ENCODE measurements around the gene JPH3.
"Not testable (repeated sequence)": the region's sequence is repeated elsewhere in the genome, so short reads cannot be mapped to it uniquely, and the experiment has no call there.

JPH3 gene

DNA sequence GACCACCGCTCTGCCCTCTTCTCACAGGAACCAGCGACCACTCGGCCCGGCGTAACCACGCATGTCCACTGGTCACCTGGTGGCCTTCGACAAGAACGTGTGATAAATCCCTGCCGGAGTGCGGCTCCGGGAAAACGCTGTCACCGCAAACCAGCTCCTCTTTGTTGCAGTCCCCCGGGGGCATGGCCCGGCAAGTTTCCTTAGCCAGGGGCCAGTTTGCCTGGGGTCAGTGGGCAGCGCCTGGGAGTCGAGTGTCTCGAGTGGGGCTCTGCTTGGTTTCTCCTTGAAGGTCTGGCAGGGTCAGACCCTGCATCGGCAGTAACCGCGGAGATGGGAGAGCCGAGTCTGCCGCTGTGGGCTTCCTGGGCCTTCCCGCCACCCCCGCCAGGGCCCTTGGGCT, 52.5 kb downstream of the JPH3 start:
- DNase-seq (ENCODE audit: low read depth): no peak

DNA sequence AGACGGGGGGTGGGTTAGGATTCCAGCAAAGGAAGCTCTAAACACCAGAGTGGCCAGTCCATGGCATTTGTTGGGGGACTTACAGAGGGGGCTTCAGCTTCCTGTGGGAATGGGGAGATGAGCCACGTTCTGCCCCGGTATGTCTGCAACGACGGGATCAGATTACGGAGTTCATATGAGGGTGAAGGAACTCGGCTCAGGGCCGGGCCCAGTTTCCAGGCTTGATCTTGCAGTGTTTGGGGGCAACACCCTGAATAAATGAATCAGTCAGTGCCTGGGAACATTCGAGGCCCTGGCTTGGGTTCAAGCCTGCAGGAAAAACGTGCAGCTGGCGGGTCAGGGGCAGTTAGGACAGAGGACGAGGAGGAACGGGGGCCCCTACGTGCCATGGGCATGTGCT, 54.0 kb downstream of the JPH3 start:
- DNase-seq (ENCODE audit: low read depth): no peak

DNA sequence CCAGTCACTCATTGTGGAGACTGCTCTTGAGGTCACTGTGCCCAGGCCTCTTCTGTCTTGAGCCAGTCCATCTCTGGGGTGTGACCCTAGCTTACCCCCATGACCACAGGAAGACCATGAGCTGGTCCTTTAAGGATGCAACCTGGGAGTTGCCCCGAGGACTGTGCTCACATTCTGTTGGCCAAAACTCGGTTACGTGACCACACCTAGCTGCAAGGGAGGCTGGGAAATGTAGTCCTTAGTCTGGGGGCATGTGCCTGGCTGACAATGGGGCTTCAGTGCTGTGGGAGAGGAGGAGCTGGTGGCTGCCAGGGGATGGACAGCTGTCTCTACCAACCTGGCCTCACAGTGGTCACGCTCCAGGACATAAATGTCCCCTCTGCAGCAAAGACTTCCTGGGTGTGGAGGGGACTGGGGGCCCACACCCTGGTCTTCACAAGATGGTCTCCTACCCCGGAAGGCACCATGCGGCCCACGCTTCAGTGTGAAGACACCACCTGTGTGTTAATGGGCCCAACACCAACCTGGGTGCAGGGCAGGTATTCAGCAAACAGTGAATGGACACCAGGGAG, 55.4 kb downstream of the JPH3 start:
- DNase-seq (ENCODE audit: low read depth): no peak

DNA sequence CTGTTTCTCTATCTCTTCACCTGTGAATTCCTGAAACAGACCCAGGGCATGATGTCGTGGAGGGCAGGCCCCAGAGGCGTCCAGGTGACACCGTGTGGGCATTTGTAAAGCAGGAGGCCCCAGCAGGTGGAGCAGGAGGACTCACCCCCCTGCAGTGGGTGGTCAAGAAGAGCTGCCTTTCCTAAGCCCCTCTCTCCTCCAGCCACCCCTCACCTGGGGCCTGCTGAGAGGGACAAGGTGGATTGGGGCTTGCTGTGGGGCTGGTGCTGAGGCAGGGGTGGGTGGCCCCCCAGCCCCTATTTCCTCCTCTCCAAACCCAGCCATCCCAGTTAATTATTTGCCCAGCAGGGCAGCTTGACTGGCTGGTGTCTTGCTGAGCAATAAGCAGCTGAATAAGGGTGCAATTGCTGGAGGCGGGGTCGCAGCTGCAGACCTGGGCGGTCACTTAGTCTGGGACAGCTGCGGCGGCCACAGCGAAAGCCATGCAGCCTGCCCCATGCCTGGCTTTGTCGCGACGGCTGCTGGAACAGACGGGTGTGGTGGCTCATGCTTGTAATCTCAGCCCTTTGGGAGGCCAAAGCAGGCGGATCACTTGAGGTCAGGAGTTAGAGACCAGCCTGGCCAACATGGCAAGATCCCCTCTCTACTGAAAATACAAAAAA, 56.4 kb downstream of the JPH3 start:
- no peak for DNase-seq (ENCODE audit: low read depth)

DNA sequence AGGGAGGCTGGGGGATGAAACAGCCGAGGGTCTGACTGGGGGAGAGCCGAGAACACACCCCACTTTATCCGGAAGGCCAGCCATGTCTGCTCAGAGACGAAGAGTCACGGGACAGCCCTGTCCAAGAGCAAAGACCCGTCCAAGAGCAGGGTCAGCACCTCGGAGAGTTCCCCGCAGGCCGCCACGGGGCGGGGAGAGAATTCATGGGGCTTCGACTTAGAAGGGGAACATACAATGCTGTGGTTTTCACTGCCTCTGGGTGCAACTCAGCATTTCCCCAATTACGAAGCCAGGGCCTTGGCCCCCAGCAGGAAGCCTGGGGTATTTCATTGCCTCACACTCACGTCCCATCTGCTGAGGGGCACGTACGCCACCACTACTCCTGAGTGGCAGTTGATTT, 59.3 kb downstream of the JPH3 start:
- DNase-seq (ENCODE audit: low read depth): peak; percentile 2

DNA sequence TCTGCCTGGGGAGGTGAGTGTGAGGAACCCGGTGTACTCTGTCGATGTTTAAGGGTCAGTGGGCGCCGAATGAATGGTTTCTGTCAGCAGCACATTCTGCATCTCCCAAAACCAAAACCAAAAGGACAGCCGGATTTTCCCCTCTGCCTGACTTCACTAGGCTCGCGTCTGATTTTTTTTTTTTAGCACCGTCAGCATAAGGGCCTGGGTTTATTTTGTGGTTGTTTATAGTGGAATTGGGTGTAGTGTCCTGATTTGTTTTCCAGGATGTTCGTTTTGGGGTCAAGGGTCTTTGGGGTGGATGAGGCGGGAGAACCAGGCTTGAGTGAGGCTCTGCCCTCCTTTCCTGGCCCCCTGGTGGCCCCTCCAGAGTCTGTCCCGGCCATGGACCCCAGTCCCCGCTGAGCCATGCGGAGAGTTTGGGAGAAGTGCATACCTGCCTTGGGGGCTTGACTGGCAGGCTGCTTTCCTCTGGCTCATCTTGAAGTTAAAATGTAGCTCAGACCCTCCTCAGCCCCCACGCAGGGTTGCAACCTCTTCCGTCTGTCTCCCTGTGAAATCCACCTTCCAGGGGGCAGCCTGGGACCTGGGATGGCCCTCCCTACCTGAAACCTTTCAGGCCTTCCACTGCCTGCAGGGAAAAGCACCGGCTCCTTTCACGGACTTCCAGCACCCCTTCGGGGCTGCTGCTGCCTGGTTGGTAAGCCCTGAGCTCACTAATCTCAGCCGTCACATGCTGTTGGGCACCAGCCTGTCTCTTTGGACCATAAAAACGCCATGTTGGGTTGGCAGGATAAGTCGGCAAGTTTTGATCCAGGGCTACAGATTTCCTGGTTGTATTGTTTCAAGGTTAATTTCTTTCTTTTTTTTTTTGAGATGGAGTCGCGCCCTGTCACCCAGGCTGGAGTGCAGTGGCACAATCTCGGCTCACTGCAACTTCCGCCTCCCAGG, 60.2 kb downstream of the JPH3 start:
- DNase-seq (ENCODE audit: low read depth): no peak

DNA sequence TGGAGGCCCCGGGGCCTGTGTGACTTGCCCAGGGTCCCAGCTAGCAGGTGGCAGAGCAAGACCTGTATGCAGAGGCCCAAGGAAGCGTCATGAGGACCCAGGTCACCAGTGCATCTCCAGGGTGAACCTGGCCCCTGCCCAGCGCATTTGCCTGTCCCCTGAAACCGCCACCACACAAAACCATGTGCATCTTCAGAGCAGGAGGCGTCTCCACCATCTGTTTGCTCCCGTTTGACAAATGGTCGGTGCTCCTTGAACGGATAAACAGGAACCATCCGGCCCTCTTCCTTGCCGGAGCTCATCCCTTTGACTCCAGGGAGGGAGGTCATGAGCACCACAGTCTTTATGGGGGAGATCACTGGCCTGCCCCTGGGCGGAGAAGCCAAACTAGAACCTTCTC, 62.5 kb downstream of the JPH3 start:
- DNase-seq (ENCODE audit: low read depth): no peak

DNA sequence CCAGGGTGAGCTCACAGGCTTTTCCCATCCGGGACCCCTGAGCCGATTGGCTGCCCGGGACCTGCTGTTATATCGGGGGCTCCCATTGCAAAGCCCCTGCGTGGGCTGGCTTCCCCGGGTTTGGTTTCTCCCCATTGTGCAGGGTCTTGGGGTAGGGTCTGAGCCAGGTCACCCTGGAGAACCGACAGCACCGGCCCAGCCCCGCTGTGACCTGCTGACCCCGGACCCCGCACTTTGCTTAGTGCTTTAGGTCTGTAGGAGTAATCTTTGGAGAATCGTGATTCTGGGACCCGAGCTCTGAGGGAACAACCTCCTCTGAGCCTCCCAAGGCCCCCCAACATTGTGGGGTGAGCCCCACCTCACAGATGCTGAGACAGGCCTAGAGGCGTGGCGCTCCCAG, 62.9 kb downstream of the JPH3 start:
- no peak for DNase-seq (ENCODE audit: low read depth)

DNA sequence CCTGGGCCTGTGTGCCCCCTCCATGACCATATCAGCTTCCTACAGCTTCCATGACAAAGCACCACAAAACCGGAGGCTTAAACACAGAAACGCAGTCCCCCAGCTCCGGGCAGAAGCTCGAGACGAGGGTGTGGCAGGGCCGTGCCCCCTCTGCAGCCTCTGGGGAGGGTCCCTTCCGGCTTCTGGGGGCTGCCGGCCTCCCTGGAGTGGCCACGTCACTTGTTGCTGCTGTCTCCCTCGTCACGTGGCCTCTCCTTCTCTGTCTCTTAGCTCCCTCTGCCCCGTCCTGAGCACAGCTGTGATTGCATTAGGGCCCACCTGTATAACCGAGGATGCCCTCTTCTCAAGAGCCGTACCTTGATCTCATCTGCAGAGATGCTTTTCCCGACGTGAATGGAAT, 64.6 kb downstream of the JPH3 start:
- DNase-seq (ENCODE audit: low read depth): no peak

DNA sequence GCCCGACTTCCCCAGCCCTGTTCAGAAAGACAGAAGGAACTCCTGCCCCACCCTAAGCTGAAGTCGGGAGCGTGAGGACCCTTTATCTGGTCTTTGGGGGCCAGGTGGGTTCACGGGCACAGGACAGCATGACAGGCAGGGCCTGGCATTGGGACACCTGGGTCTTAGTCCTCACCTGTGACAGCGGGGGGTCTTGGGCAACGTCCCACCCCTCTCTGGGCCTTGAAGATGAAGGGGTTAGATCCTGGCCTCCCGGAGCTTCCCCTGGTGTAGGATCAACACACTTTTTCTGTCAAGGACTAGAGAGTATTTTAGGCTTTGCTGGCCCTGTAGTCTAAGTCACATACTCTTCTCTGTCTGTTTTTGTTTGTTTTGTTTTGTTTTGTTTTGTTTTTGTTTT, 65.1 kb downstream of the JPH3 start:
- DNase-seq (ENCODE audit: low read depth): no peak

DNA sequence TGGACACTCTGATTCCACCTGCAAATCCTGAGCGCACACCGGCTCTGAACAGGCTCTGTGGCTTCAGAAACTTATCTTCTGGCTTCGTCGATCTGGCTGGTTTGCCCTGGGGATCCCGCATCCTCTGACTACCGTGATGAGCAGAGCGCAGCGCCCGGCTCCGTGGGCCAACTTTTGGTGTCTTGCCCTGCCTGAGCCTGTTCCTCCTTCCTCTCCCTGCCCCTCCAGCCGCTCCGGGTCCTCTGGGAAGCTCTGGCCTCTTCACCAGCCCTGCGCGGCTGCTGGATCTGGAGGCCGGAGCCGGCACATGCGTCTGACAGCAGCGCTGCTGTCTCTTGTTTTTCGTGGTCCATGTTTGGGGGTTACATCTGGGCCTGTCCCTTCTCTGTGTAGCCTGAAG, 65.6 kb downstream of the JPH3 start:
- DNase-seq (ENCODE audit: low read depth): no peak

DNA sequence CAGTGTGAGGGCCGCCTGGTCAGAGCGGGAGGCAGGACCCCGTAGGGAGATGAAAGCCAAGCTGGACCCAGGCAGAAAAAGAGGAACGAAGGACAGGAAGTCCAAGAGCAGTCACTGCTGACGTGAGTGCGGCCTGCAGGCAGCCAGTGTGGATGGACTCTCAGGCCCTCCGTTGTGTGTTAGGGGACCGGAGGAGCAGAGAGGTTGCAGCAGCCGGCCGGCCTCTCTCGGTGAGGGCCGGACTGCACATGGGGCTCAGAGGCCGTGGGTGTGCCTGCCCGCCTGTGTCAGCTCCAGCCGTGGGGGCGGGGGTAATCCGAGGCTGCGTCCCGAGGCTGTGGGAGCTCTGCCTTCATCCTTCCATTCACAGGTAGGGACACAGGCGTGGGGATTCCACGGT, 67.4 kb downstream of the JPH3 start:
- DNase-seq (ENCODE audit: low read depth): no peak

DNA sequence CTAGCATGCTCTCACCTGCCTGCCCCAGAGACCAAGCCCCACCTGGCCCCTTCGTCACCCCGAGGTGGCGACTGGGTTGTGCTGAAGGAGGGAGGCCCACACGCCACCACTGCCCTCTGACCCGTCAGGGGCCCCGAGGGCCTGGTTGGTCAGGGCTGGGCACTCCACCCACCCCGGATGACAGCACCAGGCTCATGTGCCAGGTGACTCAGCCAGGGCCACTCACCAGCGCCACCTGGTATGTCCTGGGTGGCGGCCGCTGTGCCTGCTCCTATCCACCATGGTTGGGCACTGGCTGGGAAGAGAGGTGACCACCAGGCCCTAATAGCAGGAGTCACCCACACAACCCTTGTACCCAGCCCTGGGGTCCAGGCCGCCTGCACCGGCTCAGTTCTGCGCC, 68.9 kb downstream of the JPH3 start:
- DNase-seq (ENCODE audit: low read depth): no peak

DNA sequence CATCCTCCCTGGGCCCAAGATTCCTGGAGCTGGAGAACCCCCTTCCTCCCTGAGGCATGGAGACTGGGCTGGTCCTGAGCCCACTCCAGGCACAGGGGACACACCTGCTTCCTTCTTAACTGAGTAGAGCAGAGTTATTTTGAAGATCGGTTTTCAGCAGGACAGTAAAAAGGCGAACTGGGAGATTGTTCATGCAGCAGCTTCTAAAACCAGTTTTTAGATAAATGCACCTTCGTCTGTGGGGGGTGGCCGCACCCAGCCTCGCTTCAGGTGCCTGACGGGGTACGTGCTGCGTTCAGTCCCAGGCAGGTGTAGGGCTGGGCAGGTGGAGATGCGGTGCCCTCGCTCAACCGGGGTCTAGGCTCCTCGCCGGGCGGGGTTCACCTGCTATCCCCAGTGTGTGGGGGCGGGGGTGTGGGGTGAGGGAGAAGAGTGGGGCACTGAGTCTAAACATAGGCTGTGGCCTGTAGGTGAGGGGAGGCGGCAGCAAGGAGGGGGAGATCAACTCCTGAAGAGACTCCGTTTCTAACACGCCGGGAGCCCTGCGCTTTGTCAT, 69.5 kb downstream of the JPH3 start:
- no peak for DNase-seq (ENCODE audit: low read depth)

DNA sequence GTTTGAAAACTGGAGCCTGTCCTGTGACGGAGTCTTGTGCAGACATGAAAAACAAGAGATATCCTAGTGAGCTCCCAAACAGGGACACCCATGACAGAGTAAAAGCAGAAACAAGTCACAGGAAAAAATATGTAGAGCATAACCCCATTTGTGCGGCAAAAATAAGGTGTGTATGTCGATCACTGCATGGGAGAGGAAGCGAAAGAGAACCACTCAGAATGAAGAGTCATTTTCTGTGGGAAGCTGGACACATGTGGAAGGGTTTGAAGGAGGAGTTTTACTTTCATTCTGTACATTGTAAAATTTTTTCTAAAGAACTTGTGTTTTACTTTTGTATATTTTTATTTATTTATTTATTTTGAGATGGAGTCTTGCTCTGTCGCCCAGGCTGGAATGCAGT, 72.1 kb downstream of the JPH3 start:
- no peak for DNase-seq (ENCODE audit: low read depth)

DNA sequence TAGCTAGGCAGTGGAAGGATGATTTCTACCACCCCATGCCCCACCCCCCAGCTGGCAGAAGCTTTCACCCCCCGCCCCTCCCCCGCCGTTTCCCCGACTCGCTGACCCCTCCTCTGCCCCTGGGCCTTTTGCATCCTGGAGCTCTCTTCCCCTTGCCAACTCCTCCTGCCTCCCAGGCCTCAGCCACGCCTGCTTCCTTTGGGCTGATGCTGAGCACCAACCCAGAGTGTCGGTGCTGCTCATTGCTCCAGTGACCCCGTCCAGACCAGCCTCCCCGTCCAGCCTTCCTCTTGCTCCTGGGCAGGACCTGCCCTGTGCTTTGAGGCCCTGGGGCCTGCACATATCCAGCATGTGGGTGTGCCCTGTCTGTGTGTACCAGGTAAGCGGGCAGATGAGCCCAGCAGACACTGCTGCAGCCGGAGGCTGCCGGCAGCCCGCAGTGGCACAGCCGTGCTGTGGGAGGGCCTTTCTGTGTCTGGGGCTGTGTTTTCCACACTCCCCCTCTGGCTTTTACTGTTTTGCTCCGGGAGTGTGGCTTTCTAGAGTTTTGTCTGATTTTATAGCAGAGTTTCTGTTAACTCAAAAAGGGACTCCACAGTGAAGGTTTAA, 72.9 kb downstream of the JPH3 start:
- no peak for DNase-seq (ENCODE audit: low read depth)

DNA sequence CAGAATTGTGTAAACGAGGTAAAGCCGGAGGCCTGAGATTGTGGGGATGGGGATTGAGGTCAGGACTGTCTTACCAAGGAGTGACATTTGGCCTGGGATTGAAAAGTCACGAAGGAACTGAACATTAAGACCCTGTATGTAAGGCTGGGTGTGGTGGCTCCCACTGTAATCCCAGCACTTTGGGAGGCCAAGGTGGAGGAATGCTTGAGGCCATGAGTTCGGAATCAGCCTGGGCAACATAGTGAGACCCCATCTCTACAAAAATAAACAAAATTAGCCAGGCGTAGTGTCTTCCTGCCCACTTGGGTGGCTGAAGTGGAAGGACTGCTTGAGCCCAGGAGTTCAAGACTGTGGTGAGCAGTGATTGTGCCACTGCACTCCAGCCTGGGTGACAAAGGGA, 75.5 kb downstream of the JPH3 start:
- DNase-seq (ENCODE audit: low read depth): no peak

DNA sequence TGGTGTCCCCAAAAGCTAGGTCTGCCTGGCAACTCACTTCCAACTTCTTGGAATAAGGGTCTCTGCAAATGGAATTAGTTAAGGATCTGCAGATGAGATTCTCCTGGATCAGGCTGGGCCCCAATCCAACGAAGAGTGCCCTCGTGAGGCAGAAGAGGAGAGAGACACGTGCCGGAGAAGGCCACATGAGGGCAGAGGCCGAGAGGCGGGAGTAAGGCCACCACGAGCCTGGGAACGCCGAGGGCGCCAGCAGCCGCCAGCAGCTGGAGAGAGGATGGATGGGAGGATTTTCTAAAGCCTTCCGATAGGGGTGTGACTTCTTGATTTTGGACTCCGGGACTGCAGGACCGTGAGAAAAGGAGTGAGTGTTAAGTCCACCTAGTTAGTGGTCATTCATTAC, 76.3 kb downstream of the JPH3 start:
- no peak for DNase-seq (ENCODE audit: low read depth)

DNA sequence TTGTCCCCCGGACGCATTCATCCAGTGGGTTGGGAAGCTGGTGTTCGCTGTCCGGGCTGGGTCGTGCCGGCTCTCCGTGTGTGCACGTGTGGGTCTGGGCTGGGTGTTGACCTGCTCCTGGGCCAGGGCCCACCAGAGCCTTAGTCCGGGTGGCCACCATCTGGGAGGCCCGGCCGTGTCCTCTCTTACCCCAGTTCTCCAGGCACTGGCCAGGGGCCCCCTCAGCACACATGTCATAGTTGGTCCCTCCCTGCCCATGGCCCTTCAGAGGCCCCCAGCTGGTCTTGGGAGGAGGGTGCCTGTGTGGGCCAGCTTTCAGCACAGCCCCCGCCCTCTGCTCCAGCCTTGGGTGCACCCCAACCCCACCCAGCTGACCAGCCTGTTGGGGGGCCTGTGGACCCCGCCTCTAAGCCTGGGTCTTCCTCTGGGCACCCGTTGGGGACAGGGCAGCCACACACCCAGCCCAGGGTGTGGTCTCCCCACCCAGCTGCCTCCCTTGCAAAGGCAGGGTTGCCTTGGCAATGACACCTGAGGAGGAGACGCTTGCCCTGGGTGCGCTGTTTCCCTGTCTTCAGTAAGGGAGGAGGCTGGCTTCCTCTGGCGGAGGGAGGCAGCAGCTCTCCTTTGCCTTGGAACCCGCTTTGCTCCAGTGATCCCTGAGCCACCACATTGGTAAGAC, 77.4 kb downstream of the JPH3 start:
- no peak for DNase-seq (ENCODE audit: low read depth)

DNA sequence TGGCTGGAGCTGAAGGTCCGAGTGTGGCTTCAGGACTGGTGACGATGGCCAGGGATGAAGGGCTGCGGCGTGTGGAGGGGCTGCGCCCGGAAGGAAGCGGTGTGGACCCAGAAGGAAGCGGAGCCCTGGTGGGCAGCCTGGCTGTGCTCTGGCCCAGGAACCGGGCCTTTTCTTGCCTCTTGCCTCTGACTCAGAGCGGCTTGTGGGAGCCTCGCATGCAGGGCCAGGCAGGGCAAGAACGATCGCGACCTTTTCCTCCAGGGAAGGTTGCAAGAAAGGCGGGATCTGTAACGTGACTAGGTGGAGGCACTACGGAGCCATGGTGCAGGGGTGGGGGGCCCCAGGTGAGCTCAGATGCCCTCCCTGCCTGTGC, 78.0 kb downstream of the JPH3 start:
- DNase-seq (ENCODE audit: low read depth): no peak

DNA sequence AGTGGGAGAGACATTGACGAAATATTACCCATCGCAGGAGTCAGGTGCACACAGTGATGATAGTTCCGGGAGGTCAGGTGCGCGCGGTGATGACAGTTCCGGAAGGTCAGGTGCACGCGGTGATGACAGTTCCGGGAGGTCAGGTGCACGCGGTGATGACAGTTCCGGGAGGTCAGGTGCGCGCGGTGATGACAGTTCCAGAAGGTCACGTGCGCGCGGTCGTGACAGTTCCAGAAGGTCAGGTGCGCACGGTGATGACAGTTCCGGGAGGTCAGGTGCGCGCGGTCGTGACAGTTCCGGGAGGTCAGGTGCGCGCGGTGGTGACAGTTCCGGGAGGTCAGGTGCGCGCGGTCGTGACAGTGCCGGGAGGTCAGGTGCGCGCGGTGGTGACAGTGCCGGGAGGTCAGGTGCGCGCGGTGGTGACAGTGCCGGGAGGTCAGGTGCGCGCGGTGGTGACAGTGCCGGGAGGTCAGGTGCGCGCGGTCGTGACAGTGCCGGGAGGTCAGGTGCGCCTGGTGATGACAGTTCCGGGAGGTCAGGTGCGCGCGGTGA, 78.8 kb downstream of the JPH3 start:
- not testable (repeated sequence) for DNase-seq (ENCODE audit: low read depth)
